ENCODE results near the gene SECISBP2L. TPM values are rescaled to one million over a fixed set of nuclear protein-coding genes. Genes with fewer than 3 reads are reported as not detected.
A peak's percentile ranks its signal among the peaks of the same experiment; 100 is the strongest.
"Not testable (repeated sequence)": the region's sequence is repeated elsewhere in the genome, so short reads cannot be mapped to it uniquely, and the experiment has no call there.

SECISBP2L gene, protein sequence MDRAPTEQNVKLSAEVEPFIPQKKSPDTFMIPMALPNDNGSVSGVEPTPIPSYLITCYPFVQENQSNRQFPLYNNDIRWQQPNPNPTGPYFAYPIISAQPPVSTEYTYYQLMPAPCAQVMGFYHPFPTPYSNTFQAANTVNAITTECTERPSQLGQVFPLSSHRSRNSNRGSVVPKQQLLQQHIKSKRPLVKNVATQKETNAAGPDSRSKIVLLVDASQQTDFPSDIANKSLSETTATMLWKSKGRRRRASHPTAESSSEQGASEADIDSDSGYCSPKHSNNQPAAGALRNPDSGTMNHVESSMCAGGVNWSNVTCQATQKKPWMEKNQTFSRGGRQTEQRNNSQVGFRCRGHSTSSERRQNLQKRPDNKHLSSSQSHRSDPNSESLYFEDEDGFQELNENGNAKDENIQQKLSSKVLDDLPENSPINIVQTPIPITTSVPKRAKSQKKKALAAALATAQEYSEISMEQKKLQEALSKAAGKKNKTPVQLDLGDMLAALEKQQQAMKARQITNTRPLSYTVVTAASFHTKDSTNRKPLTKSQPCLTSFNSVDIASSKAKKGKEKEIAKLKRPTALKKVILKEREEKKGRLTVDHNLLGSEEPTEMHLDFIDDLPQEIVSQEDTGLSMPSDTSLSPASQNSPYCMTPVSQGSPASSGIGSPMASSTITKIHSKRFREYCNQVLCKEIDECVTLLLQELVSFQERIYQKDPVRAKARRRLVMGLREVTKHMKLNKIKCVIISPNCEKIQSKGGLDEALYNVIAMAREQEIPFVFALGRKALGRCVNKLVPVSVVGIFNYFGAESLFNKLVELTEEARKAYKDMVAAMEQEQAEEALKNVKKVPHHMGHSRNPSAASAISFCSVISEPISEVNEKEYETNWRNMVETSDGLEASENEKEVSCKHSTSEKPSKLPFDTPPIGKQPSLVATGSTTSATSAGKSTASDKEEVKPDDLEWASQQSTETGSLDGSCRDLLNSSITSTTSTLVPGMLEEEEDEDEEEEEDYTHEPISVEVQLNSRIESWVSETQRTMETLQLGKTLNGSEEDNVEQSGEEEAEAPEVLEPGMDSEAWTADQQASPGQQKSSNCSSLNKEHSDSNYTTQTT
- total RNA-seq (2014; rRNA removed; shearing (Covaris generic)): 22.9 and 25.8 TPM in 2 replicates

DNA sequence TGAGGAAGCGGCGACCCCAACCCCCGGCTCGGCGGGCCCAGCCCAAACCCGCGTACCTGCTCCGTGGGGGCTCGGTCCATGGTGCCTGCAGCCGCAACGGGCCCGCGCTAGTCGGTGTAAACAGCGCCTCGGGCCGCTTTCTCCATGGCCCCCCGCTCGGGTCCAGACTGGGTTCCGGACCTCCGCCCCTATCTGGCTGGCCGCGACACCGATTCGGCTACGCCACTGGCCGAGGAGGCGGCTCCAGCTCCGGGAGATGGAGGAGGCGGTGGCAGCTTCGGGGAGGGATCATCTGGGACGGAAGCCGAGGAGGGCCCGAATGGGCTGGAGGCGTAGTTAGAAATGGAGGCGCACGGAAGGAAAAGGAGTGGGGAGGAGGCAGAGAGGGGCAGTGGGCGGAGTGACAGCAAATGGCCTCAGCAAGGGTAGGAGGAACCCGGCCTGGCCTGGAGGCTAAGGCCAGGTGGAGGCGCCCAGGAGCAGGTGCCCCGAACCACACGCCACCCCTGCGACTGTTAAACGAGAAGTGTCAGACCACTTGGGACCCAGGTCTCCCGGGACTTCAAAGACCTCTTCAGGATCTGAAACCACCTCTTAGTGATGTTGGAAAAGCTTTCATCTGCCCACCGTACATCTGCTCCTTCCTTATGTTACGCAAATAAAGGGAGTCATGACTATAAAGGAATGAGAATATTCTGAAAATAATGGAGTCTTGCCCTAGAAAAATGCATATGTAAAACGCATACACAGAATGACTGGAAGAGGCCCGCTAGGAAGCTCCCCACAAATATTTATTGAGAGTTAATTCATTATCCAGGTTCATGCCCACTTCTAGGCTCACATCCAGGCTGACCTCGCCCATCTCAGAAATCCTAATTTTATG is at the start of gene SECISBP2L:
TSS of gene SECISBP2L (minus strand) at position 227 of the 883 bp plus-strand sequence. CDS start at position 80, 147 bp downstream.
- DNase-seq (ENCODE audit: low spot score): peak; percentile 87

DNA sequence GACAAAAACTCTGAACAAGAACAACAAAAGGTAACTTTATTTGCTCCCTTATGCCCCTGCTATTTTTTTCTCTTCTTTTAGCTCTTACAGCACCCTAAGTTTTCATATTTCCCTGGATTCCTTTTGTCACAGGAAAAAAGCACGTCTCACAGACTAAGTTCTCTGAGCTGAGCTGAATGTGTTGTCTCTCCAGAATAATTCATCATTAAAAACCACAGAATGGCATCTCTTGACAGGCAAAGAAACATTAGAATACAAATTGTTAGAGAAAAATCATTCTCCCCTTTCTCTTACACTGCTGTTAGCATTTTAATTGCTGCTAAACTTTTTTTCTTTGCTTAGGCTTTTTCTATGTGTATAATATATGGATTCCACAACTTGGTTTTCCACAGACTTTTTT is 48.7 kb upstream of the SECISBP2L start:
- DNase-seq (ENCODE audit: low spot score): no peak

DNA sequence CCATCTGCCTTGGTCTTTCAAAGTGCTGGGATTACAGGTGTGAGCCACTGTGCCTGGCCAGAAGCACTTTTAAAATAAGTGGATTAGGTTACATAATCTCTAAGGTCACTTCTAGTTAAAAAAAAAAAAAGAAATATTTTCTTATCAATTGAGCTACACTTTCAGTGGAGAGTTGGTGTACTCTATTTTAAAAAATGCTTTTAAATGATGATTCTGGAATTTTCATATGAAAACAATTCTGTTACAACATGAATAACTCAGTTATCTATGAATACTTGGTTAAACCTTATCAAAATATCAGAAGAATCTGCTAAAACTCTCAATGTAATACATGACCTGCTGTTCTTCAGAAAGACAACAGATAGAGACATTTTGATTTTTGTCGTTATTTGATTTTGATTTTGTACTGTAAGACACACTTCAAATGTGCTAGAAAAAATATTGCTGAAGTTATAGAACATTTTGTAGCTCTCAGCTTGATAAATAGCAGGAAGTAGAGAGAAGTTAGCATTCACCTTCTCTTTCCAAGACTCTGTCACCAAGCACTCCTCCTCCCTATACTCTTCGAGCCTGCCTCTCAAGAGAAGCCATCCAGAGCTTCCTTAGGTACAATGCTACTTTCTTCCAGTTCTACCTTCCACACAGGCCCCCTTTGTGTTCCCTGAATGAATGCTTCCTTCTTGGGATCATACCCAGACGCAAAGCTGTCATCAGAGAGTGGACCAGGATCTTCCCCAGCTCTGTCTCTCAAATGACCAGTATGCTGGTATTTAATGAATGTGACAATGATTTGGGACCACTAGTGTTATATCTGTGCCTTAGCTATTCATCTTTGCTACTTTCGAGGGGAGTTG is 47.2 kb upstream of the SECISBP2L start:
- no peak for DNase-seq (ENCODE audit: low spot score)

DNA sequence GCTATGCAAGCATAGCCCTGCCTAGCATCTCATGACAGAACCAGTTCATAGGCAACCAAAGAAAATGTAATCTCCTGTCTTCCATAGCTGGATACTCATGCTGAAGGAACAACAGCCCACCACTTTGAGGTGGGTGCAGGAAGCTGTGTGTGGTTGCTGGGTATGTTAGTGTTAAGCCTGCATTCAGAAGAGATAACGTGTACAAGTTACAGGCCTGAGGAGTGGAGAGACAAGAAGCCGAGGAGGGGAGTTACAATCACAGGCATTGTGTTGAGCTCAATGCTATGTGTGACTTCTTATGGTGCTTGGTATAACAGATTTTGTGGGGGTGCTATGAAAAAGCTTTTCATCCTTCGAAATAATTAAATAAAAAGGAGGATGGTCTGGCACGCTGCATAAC is 42.8 kb upstream of the SECISBP2L start:
- DNase-seq (ENCODE audit: low spot score): no peak

DNA sequence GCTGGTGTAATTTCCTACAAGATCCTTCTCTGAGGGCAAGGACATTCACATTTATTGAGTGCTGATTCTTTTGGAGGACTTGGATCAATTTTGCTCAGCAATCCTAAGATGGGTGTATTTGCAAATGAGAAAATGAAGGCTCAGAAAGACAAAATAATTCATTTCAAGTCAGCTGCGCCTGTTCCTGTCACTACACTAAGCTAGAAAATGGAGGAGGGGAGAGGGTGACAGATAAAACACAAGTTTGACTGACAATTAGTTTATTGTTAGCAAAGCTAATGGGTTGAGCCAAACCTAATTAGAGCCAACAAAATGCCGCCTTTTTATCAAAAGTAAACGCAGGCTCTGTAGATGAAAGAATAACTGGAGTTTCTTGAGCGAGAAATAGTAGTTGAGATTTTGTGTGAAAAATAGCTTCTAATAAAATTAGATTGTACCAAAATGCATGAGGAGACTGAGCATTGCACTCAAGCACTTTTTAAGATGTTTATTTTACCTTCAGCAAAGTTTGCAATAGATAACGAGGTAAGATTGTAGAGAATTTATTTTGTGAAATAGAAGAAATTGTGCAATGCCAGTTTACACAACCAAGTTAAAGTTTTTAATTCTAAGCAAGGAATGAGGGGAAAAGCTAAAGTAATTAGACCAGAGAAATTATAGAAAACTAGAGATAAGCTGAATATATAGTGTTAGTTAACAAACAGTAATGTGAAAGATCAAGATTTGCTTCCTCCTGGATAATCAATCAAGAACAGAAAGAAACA is 39.6 kb upstream of the SECISBP2L start:
- no peak for DNase-seq (ENCODE audit: low spot score)

DNA sequence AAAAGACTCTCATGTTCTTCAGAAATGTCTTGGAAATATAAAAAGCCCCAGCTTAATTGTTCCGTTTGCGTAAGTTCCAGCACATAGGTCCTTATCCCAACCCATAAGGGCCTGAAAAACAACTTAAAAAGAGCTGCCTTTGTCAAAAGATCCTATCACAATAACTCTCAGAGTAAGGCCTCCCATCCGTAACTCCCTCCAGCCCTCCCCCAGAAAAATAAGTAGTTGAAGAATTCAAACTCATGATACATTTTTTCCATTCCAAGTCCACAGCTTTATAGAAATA is 38.0 kb upstream of the SECISBP2L start:
- DNase-seq (ENCODE audit: low spot score): no peak

DNA sequence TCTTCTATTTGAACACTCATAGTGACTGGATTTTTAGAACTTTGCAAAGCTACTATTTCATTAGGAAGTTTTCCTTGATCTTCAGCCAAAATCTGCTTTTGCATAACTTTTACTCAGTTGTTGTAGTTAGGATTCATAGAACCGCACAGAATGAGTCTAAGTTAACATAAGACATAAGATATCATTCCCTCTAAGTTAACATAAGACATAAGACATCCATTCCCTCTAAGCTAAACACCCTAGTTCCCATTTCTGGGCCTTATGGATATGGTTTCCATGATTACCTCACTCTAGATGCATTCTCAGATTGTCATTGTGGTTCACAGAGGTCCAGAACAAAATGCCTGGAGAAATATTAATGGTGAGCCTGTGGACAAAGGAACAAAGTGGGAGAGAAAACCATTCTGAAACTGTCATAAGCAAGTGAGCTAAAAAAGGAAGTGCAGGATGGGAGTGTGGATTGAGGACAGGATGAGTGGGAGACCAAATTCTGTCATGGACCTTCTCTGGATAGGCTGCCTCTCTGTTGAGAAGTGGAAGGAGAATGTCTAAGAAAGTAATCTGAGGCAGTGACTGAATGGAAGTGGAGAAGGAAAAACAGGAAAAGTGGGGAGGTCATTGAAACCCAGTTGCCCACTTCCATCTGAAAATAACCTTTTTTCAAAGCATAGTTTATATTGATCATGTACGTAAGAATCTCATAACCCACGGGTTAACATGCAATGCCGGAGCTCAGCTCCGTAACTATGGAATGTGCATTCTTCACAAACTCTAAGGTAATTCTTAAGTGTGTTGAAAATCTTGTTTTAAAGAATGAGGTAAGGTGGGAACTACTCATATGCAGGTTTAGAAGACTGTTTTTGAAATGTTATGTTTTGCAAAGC is 37.4 kb upstream of the SECISBP2L start:
- no peak for DNase-seq (ENCODE audit: low spot score)

DNA sequence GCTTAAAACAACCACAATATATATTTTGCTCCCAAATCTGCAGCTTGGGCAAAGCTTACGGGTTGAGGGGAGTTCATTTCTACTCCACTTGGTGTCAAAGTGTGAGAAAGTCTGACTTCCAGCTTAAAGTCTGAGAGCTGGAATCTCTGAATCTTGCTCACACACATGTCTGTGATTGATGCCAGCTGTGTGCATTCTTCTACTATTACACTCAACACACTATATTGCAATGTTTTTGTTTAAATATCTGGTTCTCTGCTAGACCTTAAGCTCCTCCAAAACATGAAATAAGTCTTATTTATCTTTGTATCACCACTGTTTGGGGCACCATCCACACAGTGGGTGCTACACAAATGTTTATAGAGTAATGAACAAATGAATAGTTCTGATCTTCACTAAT is 36.7 kb upstream of the SECISBP2L start:
- no peak for DNase-seq (ENCODE audit: low spot score)

DNA sequence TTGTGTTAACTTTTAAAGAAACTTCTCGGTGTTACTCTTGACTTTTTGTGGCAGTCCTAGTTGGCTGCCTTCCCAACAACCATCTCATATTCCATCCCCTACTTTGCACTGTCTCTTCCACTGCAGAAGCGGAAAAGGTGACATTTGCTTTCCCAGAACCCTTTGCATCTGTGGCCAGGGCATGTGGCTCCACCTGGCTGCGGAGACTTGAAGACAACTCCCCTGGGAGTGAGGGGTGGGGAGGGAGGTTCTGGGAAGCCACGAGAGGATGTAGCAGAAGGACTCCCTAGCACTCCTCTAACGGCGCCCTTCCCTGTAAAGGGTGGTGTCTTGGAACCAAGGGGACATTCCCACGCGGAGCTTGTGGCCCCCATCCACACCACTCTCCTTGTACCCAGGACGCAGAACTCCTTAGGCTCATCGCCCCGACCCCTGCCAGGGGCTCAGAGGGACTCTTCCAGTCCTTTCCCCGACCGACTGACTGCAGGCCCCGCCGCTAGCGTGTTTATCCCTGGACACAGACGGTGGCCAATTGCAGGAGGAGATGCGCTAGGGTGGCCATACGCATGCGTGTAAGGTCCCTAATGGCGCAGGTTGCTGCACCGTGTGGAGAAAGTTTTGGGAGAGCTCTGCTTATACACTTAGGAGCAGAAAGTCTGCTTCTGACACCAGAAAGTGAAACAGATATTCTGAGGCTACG is 33.2 kb upstream of the SECISBP2L start:
- no peak for DNase-seq (ENCODE audit: low spot score)

DNA sequence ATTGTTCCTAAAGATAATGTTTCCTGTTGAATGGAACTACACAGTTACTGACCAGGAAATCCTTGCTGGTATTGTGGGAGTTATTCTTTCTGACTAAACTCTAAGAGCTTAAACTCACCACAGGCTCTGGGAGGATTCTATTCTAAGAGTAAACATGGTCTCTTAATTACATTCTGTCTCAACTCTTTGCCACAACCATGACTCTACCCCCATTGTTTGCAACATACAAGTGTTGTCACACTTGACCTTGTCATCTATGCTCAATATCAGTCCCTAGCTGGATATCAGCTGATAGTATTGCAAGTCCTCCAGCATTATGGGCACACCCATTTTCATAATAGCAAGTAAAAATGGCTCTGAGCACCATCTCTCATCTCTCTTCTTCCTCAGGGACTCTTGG is 29.6 kb upstream of the SECISBP2L start:
- DNase-seq (ENCODE audit: low spot score): no peak

DNA sequence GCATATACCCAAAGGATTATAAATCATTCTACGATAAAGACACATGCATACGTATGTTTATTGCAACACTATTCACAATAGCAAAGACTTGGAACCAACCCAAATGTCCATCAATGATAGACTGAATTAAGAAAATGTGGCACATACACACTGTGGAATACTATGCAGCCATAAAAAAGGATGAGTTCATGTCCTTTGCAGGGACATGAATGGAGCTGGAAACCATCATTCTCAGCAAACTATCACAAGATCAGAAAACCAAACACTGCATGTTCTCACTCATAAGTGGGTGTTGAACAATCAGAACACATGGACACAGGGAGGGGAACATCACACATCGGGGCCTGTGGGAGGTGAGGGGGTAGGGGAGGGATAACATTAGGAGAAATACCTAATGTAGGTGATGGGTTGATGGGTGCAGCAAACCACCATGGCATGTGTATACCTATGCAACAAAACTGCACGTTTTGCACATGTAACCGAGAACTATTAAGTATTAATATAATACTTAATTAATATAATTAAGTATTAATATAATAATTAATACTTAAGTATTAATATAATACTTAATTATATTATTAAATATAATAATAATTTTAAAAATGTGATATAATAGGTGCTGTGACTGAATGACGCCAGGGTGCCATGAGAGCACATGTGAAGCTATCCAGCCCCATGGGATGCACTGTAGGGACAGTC is 28.5 kb upstream of the SECISBP2L start:
- not testable (repeated sequence) for DNase-seq (ENCODE audit: low spot score)

DNA sequence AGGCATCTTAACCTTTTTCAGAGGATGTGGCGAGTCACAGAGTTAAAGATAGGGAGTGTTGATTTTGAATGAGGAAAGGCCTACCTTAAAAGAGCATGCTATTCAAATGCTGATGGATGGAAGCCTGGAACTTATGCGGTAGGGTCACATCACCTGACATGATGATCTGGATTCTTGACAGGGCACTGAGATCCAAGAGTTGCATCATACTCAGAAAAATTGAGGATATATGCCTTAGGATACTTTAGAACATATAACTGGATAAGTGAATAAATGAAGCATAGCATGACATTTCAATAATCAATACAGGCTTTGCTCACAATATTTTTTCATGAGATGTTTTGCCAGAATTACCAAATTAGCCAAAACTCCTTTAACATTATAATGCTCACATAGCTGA is 20.1 kb upstream of the SECISBP2L start:
- DNase-seq (ENCODE audit: low spot score): no peak

DNA sequence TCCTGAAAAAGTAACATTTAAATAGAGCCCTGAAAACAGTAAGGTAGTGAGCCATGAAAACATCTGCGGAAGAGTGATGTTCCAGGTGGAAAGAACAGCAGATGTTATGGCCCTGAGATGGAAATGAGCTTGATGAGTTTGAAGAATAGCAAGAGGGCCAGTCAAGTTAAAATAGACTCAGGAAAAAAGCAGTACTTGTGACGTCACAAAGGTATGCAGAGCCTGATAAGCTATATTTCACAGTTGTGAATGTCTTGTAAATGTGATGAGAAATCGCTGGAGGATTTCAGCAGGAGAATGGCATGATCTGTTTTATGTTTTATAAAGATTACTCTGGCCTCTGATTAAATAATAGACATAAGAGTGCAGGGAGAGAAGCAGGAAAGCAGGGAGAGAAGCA is 18.6 kb upstream of the SECISBP2L start:
- no peak for DNase-seq (ENCODE audit: low spot score)

DNA sequence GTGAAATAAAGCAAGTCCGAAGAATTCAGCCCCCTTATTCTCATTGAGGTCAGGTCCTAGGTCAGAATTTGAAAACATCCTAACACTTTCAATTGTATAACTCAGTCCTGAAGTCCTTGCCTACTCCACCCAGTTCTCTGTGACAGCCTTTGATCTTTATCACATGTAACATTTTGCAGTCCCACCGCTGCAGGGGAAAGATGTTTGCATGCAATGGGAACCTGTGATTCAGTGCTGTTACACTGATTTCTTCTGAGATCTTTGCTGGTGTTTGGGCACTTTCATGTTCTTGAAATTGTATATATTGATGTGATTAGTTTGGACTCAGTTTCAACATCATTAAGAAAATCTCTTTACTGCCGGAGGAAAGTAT is 18.0 kb upstream of the SECISBP2L start:
- DNase-seq (ENCODE audit: low spot score): no peak

DNA sequence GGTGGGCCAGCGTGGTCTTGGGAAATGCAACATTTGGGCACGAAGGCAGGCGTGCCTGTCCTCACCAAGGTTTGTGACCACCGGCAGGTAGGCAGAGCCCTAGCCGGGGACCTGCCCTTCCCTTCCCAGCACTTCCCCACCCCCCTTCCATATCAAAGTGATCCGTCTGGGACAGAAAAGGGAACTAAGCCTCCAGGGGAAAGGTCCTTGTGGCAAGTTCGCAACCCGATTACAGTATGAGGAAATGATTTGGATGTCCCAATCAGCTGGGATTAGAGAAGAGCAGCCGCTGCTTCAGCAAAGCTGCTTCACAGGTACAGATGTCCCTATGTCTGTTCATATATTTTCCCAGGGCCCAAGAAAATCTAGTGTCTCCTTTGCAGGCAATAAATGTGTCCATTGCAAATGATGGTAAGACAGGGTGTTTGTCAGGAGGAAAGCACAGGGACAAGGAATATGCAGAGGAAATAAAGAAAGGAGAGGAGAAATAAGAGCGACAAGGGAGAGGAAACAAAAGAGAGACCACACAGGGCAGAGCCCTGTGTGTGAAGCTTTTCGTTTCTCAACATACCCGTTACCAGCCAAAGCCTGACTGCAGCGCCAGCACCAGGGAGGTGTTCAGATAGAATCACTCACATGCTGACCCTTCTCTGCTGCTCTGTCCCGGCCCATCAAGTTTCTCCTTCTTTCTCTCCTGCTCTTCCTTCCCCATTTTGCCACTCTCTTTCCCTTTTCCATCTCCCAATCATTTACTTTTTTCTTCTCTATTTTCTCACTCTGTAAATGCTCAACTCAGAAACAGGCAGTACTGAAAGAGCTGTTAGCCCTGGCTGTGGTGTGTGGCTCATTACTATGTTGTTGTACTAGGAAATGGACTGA is 17.4 kb upstream of the SECISBP2L start:
- DNase-seq (ENCODE audit: low spot score): no peak

DNA sequence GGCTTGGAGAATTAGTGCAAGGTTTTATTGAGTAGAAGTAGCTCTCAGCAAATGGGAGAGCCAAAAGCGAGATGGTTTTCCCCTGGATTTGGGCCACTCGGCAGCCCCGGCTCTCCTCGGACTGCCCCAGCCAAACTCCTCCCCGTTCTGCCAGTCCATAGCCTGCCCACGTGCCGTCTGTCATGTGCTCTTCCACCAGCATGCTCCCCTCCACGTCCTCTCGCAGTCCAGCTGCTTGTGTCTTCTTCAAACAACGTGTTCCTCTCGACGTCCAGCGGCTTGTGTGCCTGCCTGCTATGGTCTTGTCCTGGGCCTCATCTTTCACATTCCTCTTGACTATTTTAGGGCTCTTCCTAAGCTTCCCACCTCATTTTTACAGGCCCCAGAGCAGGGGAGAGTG is 16.7 kb upstream of the SECISBP2L start:
- no peak for DNase-seq (ENCODE audit: low spot score)
